Suppressor macrophage (primary cell): ENCODE measurements around the gene DEPDC1B.
A peak's percentile ranks its signal among the peaks of the same experiment; 100 is the strongest.
"Not testable (repeated sequence)": the region's sequence is repeated elsewhere in the genome, so short reads cannot be mapped to it uniquely, and the experiment has no call there.

Source experiments
- DNase-seq, 4 experiments: peaks; one replicate each; pipeline ENCODE4 v3.0.0-alpha.2; 2020 to 2022
- total RNA-seq, 17 experiments: gene quantifications; one replicate each; lab custom pipeline; 2026; ENCODE audit warnings: mixed read lengths in 6 of 17, inconsistent platforms in 3 of 17; lab: John Stamatoyannopoulos, UW

The DEPDC1B gene, protein sequence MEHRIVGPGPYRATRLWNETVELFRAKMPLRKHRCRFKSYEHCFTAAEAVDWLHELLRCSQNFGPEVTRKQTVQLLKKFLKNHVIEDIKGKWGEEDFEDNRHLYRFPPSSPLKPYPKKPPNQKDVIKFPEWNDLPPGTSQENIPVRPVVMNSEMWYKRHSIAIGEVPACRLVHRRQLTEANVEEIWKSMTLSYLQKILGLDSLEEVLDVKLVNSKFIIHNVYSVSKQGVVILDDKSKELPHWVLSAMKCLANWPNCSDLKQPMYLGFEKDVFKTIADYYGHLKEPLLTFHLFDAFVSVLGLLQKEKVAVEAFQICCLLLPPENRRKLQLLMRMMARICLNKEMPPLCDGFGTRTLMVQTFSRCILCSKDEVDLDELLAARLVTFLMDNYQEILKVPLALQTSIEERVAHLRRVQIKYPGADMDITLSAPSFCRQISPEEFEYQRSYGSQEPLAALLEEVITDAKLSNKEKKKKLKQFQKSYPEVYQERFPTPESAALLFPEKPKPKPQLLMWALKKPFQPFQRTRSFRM
- total RNA-seq = 0.69 to 15.9 (median 6.6) reads per million in 17 experiments

DNA sequence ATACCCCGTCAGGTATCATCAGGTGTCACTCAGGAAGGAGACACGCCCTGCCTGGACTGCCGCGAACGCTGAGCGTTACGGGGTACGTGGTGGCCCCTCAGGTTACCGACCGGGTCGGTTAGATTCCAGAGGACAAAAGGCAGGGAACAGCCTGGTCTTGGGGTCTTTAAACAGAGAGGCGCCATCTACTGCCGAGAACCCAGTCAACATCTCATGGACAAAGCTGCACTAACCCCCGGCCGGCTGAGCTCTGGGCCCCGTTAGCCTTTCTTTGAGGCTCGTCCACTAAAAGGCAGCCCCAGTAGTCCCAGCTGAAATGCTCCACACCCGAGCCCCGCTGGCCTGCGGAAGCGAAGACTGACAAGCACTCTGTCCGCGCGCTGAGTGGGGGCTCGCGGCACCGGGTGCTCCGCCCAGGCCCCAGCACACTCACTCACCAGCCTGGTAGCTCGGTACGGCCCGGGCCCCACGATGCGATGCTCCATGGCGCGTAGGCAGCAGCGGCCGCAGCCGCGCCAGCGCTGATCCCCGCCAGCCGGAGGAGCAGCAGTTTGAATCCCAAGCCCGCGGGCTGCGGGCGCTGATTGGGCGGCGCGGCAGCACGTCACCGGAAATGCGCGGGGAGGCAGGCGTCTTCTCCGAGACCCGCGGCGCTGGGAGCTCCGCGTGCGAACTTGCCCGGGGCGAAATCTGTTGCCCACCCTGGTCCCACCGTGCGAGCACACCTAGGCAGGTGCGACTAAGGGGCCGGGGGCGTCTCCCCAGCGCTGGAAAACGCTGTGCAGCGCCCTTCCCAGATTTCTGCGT lies at the start of gene DEPDC1B:
TSS of gene DEPDC1B (minus strand) at position 558 of the 807 bp plus-strand sequence. CDS start at position 485, 73 bp downstream.
- peak; percentile 83 to 94 (median 90) for DNase-seq

DNA sequence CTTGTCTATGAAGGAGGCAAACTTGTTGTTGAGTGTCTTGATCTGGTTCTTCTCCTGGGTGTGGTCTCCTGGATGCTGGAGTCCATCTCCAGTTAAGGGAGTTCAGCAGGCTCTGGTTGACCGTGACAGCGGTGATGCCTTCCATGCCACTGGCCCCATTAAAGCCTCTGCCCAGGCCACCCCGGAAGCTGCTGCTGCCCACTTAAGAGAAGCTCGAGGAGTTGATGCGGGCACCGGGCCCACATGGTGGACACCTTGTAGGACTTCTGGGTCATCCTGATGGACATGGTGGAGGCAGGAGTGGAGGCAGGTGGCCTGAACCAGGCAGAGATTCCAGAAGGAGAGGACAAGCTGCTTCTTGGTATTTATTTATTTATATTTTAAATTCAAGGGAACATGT lies 44.7 kb upstream of the DEPDC1B start:
- no peak for DNase-seq

DNA sequence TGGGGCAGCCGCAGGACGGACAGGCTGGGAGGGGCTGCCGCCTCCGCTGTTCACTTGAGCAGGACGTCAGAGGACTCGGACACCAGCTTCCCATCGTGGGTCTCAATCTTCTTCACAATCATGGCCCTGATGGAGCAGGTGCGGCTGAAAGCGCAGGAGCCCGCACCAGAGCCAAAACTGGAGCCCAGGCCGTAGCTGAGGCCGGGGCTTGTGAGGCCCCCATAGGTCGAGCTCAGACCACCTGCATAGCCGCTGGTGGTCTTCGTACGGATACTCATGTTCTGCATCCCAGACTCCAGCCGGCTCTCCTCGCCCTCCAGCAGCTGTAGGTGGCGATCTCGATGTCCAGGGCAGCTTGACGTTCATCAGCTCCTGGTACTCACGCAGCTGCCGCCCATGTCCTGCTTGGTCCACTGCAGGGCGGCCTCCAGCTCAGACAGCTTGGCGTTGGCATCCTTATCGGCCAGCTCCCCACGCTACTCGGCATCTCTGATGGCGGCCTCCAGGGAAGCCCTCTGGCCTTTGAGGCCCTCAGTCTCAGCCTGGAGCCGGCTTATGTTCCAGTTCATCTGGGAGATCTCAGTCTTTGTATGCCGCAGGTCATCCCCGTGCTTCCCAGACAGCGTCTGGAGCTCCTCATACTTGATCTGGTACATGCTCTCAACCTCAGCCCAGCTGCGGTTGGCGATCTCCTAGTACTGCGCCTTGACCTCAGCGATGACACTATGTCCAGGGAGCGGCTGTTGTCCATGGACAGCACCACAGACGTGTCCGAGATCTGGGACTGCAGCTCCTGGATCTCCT lies 43.7 kb upstream of the DEPDC1B start:
- DNase-seq = no peak

DNA sequence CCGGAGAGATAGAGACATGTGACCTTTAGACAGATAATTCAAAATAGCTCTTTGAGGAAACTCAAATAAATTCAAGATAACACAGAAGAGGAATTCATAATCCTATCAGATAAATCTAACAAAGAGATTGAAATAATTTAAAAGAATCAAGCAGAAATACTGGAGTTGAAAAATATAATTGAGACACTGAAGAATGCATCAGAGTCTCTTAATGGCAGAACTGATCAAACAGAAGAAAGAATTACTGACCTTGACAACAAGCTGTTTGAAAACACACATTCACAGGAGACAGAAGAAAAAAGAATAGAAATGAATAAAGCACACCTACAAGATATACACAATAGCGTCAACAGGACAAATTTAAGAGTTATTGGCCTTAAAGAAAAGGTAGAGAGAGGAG lies 40.4 kb upstream of the DEPDC1B start:
- no peak for DNase-seq

DNA sequence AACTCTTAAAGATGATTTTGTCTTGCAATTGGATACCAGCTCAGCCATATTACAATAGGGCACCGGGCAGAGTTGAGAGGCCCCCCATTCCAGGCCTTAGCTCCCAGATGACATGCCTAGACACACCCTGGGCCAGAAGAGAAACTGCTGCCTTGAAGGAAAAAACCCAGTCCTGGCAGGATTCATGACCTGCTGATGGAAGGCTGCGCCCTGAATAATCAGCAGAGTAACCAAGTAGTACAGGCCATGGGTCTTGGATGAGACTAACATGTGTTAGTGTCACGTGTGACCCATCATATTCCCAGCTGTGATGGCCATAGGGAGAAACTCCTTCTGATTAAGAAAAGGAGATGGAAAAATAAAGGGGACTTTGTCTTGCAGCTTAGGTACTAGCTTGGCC lies 39.0 kb upstream of the DEPDC1B start:
- DNase-seq = no peak

DNA sequence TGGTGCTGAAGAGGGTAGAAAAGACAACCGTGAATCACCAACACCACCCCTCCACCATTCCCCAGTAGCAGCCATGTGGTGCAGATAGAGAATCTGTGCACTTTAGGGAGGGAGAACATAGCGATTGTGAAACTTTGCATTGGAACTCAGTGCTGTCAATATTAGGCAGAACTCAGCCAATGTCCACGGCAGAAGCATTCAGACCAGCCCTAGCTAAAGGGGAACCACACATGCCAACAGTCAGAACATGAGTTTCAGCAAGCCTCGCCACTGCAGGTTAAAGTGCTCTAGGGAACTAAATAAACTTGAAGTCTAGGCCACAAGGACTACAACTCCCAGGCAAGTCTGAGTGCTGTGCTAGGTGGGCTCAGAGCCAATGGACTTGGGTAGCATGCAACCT lies 38.5 kb upstream of the DEPDC1B start:
- peak in 1 of 4 experiments; percentile 10 for DNase-seq

DNA sequence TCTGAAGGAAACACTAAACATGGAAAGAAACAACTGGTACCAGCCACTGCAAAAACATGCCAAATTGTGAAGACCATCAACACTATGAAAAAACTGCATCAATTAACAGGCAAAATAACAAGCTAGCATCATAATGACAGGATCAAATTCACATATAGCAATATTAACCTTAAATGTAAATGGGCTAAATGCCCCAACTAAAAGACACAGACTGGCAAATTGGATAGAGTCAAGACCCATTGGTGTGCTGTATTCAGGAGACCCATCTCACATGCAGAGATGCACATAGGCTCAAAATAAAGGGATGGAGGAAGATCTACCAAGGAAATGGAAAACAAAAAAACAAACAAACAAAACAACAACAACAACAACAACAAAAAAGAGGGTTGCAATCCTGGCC lies 30.9 kb upstream of the DEPDC1B start:
- not testable (repeated sequence) for DNase-seq

DNA sequence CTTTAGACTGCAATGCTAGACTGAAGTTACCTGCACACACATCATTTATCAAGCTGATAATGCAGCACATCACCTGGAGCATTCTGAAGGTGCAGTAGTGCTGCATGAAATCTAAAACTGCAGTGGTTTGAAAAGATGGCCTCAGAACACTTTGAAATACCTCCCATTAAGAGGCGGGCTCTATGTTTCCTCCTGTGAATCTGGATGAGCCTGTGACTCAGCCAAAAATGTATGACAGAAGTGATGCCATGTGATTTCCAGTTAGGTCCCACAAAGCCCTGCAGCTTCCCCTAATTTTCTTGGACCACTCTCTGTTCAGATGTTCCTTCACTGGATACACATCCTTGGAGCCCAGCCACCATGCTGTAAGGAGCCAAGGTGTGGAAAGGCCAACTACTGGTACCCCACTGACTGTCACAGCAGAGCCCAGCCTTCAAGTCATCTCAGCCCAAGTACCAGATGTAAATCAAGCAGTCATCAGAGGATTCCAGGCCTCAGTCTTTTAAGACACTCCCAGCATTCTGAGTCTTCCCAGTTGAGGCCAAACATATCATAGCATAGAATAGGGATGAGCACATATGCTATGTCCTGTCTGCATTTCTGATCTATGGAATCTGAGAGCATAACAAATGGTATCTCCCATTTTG lies 27.2 kb upstream of the DEPDC1B start:
- peak in 2 of 4 experiments; percentile 9 for DNase-seq

DNA sequence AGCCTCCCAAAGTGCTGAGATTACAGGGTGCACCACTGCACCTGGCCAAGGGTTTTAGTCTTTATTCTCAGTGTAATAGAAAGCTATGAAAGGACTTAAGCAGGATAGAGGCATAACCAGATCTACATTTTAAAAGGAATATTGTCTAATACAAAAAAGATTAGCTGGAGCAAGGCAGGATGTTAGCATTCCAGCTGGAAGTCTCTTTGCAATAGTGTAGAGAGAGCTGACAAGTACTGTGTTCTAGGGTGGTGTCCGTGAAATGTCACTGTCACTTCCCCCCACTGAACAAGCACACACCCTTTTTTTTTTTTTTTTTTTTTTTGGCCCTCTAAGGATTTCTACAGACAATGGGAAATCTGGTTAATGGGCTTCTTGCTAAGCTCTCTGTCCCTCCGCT lies 24.2 kb upstream of the DEPDC1B start:
- no peak for DNase-seq

DNA sequence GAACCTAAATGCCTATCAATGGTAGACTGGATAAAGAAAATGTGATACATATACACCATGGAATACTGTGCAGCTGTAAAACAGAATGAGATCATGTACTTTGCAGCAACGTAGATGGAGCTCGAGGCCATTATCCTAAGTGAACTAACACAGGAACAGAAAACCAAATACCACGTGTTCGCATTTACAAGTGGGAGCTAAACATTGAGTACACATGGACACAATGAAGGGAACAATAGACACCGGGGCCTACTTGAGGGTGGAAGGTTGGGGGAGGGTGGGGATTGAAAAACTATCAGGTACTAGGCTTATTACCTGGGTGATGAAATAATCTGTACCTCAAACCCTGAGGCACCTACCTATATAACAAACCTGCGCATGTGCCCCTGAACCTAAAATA lies 22.4 kb upstream of the DEPDC1B start:
- no peak for DNase-seq

DNA sequence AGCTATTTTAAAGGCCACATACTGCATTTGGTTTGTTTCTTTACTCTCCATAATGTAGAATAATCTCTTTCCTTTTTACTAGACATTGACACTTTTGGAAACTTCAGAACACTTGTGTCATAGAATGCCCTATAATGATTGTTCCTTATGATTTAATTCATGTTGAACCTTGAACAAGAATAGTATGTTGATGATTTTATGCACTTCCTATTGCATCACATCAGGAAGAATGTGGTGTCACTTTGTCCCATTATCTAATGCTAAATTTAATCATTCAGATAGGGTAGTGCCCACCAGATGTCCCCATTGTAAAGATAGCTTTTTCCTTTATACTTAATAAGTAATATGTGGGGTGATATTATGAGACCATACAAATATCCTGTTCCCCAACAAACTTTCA lies 19.4 kb upstream of the DEPDC1B start:
- DNase-seq = no peak

DNA sequence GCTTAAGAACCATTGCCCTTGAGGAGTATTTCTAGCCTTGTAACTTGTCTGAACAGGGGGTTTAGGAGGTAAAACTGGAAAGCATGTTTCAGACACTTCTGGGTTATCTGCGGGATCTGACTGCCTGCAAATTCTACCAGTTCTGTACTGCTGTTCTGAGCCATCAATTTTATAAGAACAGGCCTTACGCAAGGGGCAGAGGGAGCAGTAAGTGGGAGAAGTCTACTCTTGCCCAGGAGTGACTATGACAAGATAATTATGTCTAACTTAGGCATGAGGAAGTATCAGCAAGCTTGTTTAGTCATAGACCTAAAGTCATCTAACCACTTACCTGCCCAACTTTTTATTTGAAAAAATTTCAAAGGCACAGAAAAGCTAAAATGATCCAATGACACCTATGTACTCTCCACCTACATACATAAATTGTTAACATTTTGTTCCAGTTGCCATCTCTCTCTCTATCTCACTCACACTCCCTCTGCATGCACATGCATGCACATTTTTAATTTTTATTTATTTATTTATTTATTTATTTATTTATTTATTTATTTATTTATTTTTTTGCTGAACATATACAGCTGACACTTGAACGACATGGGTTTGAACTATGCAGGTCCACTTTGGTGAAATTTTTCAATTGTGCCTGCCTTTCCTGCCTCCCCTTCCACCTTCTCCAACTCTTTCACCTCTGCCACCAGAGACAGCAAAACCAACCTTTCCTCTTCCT lies 18.4 kb upstream of the DEPDC1B start:
- no peak for DNase-seq

DNA sequence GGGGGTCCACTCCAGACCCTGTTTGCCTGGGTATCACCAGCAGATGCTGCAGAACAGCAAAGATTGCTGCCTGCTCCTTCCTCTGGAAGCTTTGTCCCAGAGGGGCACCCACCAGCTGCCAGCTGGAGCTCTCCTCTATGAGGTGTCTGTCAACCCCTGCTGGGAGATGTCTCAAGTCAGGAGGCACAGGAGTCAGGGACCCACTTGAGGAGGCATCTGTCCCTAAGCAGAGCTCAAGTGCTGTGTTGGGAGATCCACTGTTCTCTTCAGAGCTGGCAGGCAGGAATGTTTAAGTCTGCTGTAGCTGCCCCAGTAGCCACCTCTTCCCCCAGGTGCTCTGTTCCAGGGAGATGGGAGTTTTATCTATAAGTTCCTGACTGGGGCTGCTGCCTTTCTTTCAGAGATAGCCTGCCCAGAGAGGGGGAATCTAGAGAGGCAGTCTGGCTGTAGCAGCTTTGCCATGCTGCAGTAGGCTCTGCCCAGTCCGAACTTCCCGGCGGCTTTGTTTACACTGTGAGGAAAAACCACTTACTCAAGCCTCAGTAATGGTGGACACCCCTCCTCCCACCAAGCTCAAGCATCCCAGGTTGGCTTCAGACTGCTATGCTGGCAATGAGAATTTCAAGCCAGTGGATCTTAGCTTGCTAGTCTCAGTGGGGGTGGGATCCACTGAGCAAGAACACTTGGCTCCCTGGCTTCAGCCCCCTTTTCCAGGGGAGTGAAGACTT lies 15.4 kb upstream of the DEPDC1B start:
- not testable (repeated sequence) for DNase-seq

DNA sequence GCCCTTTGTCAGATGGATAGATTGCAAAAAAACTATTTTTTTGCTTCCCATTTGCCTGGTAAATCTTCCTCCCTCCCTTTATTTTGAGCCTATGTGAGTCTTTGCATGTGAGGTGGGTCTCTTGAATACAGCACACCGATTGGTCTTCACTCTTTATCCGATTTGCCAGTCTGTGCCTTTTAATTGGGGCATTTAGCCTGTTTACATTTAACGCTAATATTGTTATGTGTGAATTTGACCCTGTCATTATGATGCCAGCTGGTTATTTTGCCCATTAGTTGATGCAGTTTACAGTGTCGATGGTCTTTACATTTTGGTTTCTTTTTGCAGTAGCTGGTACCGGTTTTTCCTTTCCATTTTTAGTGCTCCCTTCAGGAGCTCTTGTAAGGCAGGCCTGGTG lies 13.0 kb upstream of the DEPDC1B start:
- DNase-seq = no peak

DNA sequence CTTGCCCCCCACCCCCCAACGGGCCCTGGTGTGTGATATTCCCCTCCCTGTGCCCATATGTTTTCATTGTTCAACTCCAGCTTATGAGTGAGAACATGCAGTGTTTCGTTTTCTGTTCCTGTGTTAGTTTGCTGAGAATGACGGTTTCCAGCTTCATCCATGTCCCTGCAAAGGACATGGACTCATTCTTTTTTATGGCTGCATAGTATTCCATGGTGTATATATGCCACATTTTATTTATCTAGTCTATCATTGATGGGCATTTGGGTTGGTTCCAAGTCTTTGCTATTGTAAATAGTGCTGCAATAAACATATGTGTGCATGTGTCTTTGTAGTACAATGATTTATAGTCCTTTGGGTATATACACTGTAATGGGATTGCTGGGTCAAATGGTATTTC lies 11.9 kb upstream of the DEPDC1B start:
- not testable (repeated sequence) for DNase-seq

DNA sequence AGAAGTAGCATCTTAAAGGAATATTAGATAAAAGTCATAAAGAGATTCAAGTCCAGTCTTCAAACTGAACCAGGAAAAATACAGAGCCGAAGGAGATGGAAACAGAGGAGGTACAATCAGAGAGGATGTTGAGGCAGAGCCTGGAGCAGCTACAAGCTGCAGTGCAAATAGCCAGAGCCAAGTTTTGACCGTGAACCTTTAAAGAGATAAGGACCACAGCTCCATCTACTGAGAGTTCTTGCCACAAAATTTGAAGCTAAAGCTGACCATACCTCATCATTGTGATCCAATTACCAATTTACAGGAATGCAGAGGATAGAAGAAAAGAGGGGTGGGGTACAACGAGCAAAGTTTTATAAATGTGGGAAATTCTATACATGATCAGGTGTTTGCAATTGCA lies 10.4 kb upstream of the DEPDC1B start:
- DNase-seq = no peak

DNA sequence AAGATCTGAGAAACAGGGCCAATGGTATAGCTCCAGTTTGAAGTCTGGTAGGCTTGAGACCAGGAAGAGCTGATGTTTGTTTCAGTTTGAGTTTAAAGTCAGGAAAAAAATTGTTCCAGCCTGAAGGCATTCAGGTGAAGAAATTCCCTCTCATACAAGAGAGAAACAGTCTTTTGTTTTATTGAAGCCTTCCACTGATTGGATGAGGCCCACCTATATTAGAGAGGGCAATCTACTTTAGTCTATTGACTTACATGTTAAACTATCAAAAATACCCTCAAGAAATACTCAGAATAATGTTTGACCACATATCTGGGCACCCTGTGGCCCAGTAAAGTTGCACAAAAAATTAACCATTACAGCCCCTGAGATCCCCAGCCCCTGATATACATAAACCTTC lies 5.2 kb upstream of the DEPDC1B start:
- DNase-seq = no peak

DNA sequence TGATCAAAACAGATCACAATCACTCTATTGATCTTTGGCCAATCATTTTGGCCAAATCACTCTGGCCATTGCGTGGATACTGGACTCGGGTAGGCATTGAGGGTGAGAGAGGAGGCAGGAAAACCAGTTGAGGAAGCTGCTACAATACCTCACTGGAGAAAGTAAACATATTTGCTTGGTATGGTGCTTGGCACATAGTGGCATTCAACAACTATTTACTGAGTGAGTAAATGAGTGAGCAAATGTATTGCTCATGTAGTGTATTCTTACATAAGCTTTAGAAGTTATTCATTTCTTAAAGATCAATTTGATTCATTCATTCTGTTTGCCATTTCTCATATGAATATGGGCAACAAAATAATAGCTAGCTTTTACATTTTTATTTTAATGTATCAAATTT lies 4.0 kb upstream of the DEPDC1B start:
- DNase-seq = no peak

DNA sequence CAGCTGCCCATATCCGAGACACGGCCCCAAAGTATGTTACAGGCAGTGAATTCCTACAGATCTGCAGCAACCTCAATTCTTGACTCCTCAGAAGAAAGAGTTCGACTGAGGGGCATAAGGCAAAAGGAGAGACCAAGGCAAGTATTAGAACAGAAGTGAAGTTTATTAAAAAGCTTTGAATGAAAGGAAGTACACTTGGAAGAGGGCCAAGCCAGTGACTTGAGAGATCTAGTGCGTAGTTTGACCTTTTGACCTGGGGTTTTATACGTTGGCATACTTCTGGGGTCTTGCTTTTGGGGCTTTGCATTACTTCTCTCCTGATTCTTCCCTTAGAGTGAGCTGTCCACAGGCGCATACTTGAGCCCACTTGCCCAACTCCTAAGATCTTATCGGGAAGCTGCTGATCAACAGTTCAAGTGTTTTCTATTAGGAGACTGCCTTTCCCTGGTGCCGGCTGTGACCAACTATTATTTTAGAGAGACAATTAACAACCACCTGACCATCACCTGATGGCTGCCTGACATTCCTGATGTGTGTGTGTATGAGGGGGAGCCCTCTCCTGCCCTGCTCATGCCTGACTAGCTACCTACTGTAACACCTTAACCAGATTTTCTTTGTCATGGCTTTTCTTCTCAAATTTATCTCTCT lies 1.5 kb upstream of the DEPDC1B start:
- peak; percentile 11 to 38 (median 20) for DNase-seq

DNA sequence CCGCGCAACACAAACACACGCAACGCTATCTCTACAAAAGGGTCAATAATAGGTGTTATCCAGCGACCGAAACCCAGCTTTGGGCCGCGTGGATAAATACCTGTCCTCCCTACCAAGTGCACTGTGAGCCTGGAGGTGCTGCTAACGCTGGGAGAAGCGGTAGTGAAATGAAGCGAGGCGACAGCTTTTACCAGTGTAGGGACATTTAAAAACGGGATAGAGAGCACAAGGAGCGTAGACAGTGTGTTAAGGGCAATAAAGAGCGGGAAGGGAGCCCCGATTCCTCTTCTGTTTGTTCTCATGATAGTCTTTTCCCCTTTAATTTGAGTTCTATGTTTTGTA lies 421 bp upstream of the DEPDC1B start:
- DNase-seq = peak; percentile 5 to 30 (median 22)
